HCT116 (cell line): ENCODE results near the gene PKP2.

ENCODE experiments used
- CBX3 ChIP-seq: IDR thresholded peaks from 2 replicates; pipeline ENCODE4 v1.6.1; 2012; ENCODE audit warnings: low read depth
- CEBPB ChIP-seq: IDR thresholded peaks from 2 replicates; pipeline ENCODE4 v1.6.1; 2012; ENCODE audit warnings: low read depth
- EZH2 ChIP-seq: fragments of 200-600 bp; sonication (generic); IDR thresholded peaks from 2 replicates; pipeline ENCODE4 v1.6.1; 2017; ENCODE audit warnings: antibody characterized with exemption, mixed run types
- FOSL1 ChIP-seq: IDR thresholded peaks from 2 replicates; pipeline ENCODE4 v1.6.1; 2012; ENCODE audit warnings: low read depth
- JUND ChIP-seq: IDR thresholded peaks from 2 replicates; pipeline ENCODE4 v1.6.1; 2012
- POLR2A ChIP-seq: IDR thresholded peaks from 2 replicates; pipeline ENCODE4 v1.7.0; 2011; ENCODE audit warnings: borderline replicate concordance; ENCODE audit not compliant: insufficient read depth, insufficient read length; ENCODE audit errors: extremely low read depth
- RAD21 ChIP-seq: IDR thresholded peaks from 2 replicates; pipeline ENCODE4 v1.6.1; 2012; ENCODE audit warnings: low read depth, mild to moderate bottlenecking
- YY1 ChIP-seq: IDR thresholded peaks from 2 replicates; pipeline ENCODE4 v1.6.1; 2011; ENCODE audit warnings: low read length, low read depth, moderate library complexity, mild to moderate bottlenecking; ENCODE audit not compliant: insufficient replicate concordance; ENCODE audit errors: extremely low read depth
- ZNF274 ChIP-seq: fragments of 200-500 bp; sonication (Bioruptor generic); IDR thresholded peaks from 2 replicates; pipeline ENCODE4 v1.6.1; 2014; ENCODE audit warnings: mild to moderate bottlenecking, low read depth, low read length, inconsistent platforms
- TF ChIP-seq, protein P1 (sequence below): IDR thresholded peaks from 2 replicates; pipeline ENCODE4 v1.6.1; 2012; ENCODE audit warnings: low read depth
- TF ChIP-seq, protein P2 (sequence below), 3 experiments: fragments of 200-600 bp in 1 of 3; sonication (generic) in 1 of 3; IDR thresholded peaks in 2 of 3; conservative IDR thresholded peaks in 1 of 3; 2 replicates each; pipeline ENCODE4 v1.5.1; 2012 to 2017; ENCODE audit warnings: low read depth in 2 of 3, low read length in 2 of 3, antibody characterized with exemption in 1 of 3, borderline replicate concordance in 1 of 3, control low read depth in 1 of 3, mild to moderate bottlenecking in 1 of 3, mixed read lengths in 1 of 3, mixed run types in 1 of 3, moderate library complexity in 1 of 3; ENCODE audit not compliant: insufficient read depth in 1 of 3
- TF ChIP-seq, protein P3 (sequence below): IDR thresholded peaks from 2 replicates; pipeline ENCODE4 v1.6.1; 2012
- TF ChIP-seq, protein P4 (sequence below): IDR thresholded peaks from 2 replicates; pipeline ENCODE4 v1.6.1; 2012

DNA sequence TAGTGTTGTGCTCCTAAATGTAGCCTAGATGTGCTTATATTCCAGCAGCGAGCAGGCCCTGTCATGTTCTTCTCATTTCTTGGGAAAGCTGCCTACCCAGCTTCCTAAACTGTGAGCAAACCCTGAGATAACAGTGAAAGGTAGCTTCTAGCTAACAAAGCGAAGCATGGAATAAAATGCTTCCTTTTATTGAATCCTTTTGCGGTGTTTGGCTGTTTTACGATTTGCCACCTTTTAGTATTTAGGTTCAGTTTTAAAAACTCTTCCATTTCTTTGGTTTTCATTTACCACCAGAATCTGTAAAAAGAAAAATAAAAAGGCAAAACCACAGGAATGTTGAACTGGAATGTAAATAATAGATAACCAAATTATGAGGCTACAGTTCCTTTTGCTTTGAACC, 5.0 kb upstream of the PKP2 start:
- TF ChIP-seq, protein P1, sequence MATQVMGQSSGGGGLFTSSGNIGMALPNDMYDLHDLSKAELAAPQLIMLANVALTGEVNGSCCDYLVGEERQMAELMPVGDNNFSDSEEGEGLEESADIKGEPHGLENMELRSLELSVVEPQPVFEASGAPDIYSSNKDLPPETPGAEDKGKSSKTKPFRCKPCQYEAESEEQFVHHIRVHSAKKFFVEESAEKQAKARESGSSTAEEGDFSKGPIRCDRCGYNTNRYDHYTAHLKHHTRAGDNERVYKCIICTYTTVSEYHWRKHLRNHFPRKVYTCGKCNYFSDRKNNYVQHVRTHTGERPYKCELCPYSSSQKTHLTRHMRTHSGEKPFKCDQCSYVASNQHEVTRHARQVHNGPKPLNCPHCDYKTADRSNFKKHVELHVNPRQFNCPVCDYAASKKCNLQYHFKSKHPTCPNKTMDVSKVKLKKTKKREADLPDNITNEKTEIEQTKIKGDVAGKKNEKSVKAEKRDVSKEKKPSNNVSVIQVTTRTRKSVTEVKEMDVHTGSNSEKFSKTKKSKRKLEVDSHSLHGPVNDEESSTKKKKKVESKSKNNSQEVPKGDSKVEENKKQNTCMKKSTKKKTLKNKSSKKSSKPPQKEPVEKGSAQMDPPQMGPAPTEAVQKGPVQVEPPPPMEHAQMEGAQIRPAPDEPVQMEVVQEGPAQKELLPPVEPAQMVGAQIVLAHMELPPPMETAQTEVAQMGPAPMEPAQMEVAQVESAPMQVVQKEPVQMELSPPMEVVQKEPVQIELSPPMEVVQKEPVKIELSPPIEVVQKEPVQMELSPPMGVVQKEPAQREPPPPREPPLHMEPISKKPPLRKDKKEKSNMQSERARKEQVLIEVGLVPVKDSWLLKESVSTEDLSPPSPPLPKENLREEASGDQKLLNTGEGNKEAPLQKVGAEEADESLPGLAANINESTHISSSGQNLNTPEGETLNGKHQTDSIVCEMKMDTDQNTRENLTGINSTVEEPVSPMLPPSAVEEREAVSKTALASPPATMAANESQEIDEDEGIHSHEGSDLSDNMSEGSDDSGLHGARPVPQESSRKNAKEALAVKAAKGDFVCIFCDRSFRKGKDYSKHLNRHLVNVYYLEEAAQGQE: no peak
- TF ChIP-seq, protein P2, sequence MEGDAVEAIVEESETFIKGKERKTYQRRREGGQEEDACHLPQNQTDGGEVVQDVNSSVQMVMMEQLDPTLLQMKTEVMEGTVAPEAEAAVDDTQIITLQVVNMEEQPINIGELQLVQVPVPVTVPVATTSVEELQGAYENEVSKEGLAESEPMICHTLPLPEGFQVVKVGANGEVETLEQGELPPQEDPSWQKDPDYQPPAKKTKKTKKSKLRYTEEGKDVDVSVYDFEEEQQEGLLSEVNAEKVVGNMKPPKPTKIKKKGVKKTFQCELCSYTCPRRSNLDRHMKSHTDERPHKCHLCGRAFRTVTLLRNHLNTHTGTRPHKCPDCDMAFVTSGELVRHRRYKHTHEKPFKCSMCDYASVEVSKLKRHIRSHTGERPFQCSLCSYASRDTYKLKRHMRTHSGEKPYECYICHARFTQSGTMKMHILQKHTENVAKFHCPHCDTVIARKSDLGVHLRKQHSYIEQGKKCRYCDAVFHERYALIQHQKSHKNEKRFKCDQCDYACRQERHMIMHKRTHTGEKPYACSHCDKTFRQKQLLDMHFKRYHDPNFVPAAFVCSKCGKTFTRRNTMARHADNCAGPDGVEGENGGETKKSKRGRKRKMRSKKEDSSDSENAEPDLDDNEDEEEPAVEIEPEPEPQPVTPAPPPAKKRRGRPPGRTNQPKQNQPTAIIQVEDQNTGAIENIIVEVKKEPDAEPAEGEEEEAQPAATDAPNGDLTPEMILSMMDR (IDR thresholded peaks at IDR 0.05 in 2 of 3, conservative IDR thresholded peaks at IDR 0.05 in 1 of 3; ENCODE audit: borderline replicate concordance in 1 of 3, insufficient read depth in 1 of 3, low read depth in 2 of 3, low read length in 2 of 3): no peak
- TF ChIP-seq FOSL1 (no peak), POLR2A (no peak), RAD21 (no peak), CBX3 (no peak), ZNF274 (no peak), EZH2 (no peak), CEBPB (no peak), JUND (no peak), YY1 (no peak)
- TF ChIP-seq, protein P3, sequence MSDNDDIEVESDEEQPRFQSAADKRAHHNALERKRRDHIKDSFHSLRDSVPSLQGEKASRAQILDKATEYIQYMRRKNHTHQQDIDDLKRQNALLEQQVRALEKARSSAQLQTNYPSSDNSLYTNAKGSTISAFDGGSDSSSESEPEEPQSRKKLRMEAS: no peak
- TF ChIP-seq, protein P4, sequence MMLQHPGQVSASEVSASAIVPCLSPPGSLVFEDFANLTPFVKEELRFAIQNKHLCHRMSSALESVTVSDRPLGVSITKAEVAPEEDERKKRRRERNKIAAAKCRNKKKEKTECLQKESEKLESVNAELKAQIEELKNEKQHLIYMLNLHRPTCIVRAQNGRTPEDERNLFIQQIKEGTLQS: no peak
